TTC549 (cell line): Measurements from ENCODE around the gene PPP2R2B.
"Not testable (repeated sequence)": the region's sequence is repeated elsewhere in the genome, so short reads cannot be mapped to it uniquely, and the experiment has no call there.

ENCODE experiments used
- FAIRE-seq: peaks from 2 replicates; lab custom pipeline; 2012; peaks lifted over from hg19 to GRCh38; lab: Jason Lieb, UNC

Gene PPP2R2B

DNA sequence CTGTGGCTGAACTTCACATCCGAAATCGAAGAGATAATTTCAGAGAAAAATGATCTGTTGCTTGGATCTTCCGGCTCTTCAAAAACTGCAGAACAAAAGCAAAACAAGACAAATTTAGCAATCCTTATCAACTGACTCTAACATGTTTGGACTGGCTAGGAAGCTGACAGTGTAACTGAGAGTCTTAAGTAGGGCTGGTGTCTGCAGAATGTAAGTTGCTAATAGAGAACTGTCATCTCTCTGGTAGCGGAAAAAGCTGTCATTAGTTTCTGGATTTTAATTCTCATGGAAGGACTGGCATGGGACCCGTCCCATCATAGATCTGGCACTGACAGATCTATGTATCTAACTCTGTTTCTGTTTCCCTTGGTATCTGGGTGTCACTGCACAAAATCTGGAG is 278.2 kb downstream of the PPP2R2B start:
- FAIRE-seq, result no peak

DNA sequence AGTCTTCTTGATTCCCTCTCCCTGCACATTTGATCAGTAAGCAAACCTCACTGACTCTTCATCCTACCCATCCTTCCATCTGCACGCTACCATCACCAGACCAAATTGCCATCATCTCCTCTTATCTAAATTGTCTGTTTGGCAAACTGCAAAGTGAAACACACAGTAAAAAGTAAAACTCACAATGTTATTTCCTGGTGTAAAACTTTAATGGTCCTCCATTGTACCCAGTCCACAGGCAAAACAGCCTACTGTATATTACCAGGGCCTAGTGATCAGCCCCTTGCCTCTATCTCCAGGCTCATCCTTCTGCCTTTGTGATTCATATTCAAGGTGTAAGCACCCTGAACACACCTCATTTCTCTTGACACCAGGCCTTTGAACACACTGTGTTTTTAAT is 279.3 kb downstream of the PPP2R2B start:
- no peak for FAIRE-seq

DNA sequence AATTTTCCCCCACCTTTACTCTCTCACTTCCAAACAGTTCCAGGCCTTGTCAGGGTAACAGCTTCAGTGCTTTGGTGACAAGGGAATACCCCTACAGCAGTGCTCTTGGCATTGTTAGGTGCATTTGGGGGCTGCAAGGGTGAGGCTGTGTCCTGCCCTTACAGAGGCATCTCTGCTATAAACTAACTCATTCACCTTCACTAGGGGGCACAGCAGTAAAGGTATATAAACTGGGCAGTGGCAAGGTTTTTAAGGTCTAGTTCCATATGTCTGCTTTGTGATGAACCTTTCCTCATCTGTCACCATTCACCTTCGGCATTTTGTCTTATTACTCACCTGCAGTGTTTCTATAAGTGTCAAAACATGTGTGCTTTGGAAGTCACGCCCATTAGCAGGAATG is 283.5 kb downstream of the PPP2R2B start:
- FAIRE-seq, result no peak

DNA sequence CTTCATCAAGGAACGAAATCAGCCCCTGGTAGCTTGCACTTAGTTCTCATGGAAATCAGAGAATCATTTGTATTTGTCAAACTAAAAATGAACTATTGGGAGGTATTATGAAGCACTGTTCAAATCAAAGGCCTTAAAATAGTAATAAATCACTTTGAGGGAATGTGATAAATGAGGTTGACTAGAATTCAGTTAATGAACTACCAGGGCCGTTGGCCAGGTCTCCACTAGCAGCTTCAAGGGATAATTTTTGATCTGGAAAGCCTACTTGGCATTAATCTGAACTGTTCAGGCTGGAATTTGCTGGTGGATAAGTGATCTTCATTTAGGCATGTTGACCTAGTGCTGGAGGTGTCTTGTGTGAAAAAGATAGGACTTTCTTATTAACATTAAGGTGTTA is 286.2 kb downstream of the PPP2R2B start:
- no peak for FAIRE-seq

DNA sequence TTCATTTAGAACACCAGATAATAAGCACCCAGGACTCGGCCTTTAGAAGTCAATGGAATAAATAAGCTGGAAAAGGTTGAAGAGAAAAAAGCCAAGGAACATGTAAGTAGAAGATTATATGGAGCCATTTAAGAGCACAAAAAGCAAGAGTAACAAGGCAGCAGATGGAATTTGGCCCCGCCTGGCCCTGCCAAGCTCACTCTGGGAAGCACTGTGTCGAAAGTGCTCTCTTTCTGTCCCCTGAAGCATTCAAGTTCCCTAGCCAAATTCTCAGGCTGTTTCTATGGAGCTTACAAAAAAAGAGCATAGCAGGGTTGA is 289.6 kb downstream of the PPP2R2B start:
- no peak for FAIRE-seq

DNA sequence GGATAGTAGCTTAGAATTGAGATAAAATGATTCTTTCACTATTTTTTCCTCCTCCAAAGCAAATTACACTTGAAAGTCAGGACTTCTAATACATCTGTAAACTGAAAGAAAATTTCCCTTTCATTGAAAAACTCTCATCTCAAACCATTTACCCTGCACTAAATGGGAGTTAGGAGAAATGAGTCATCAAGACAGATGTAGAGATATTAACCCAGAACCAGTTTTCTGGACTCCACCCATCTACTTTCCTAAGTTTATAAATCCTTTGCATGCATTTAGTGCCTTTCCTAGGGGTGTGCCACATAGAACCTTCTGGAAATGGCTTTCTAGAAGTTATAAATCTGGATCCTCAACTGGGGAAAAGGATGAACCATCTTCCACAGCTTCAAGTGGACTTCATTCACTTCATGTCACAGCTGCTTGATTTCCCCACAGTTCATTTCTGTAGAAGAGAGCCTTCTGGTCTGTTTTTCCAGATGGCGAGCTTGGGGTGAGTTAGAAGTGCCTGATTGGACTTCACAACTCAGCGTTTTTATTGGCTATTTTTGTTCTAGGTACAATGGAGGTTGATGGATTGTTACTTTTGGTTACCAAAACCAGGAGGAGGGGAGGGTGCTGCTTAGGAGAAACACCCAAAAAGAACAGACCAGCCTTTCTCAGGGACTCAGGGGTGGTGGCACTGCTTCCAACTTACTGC is 290.1 kb downstream of the PPP2R2B start:
- no peak for FAIRE-seq

DNA sequence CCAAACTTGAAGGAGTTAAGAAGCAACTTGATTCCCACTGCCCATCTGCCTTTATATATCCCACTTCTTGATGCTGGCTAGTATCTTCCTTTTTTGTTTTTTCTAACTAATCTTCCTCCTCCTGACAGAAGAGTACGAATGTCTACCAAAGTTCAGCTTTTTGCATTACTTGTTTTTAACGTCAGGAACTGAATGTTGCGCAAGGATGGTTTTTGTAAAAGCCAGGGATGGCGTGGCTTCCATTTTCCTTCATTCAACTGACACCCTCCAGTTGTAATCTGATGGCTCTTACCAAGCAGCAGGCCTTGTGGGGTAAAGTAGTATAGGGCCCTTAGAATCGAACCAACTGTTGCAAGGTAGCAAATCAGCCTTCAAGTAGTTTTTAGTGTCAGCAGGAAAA is 291.8 kb downstream of the PPP2R2B start:
- no peak for FAIRE-seq

DNA sequence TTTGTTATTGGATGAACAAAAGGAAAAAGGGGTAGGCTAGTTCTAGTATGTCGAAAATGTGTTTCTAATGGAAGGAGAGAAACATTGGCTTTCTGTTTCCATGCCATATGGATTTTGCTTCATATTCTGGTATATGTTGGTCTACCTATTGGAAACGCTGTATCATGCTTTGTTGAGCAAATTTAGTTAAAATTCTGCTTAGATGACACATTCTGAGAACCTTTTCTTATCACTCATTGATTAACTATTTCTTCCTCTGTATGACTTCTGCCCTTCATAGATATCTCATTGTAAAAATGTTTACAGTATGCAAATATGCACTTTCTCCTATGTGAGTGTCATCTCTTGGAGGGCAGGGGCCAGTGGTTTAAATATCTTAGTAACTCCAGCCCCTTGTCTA is 293.8 kb downstream of the PPP2R2B start:
- no peak for FAIRE-seq

DNA sequence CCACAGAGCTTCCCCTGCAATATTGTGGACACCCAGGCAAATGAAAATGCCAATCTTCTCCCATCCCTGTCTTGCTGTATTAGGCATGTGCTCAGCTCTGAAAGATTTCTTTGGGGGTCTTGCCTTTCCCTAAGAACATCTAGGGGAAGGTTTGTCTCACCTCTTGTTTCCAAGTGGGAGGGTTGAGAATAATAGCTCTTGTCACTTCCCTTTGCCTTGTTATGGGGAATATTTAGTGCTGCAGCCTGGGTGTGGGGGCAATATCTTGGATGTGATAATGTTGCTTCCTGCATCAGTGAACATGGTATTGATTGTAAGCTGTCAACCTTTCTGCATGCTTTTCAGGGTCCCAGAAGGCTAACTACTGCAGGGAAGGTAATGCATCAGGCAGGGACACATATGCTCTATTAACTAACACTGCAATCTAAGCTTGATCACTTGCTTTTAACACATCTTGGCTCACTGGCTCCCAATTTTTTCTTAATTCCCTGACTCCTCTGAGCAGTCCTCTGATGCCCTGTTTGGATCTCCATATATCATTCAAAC is 296.4 kb downstream of the PPP2R2B start:
- FAIRE-seq, result no peak

DNA sequence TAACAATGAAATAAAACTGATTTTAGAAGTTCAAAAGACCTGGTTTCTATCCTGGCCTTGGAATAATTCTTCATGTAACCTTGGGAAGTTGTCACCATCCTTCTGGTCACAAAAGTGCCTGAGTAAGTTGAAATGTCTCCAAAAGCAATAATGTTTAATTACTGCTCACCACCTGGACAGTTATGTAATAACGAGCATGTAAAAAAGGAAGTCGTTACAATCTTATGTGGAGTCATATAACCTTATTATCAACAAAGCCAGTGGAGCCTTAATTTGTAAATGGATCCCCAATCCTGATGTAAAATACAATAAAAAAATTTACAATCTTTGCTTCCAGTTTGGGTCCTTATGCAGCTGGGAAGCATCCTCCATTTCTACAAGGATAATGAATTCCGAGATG is 298.3 kb downstream of the PPP2R2B start:
- FAIRE-seq, result no peak

DNA sequence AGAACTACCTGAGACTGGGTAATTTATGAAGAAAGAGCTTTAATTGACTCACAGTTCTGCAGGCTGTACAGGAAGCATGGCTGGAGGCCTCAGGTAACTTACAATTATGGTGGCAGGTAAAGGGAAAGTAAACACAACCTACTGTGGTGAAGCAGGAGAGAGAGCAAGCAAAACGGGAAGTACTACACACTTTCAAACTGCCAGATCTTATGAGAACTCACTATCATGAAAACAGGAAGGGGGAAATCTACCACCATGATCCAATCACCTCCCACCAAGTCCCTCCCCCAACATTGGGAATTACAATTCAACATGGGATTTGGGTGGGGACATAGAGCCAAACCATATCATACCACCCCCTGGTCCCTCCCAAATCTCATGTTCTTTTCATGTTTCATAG is 303.8 kb downstream of the PPP2R2B start:
- no peak for FAIRE-seq

DNA sequence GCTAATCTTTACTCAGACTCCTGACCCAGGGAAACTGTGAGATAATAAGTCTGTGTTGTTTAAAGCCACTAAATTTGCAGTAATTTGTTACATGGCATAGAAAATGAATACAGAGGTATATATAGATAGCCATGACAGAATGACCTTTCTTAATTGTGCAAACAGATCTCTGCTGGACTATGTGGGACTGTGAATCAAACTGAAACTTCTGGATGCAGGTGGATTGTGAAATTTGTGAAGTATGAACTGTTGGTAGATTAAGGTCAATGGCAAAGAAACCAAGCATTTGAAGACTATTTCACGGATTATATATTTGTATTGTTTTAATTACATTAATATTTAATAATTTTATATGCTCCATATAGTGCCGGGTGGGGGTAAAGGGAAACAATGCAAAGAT is 310.4 kb downstream of the PPP2R2B start:
- FAIRE-seq, result no peak

DNA sequence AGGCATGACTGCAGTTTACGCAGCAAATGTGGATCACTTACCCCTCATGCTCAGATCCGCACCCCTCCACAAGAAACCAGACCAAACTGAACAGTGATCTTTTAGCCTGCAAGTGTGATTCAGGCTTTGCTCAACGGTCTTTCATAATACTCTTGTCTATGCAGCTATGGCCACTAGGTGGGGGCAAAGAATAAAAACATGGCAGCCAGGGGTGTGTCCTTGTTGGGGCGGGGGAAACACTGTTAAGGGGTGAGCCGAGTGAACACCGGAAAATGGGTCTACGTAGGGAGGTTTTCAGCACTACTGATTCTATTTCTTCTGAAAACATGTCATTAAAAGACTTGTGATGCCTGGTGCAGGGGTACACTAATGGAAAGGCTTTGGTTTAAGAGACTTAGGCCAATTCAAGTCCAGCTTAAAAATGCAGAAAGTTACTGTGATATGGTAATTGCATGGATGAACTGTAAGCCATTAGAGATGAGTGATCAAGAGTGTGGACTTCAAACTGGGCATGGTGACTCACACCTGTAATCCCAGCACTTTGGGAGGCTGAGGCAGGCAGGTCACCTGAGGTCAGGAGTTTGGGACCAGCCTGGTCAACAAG is 312.7 kb downstream of the PPP2R2B start:
- FAIRE-seq, result no peak

DNA sequence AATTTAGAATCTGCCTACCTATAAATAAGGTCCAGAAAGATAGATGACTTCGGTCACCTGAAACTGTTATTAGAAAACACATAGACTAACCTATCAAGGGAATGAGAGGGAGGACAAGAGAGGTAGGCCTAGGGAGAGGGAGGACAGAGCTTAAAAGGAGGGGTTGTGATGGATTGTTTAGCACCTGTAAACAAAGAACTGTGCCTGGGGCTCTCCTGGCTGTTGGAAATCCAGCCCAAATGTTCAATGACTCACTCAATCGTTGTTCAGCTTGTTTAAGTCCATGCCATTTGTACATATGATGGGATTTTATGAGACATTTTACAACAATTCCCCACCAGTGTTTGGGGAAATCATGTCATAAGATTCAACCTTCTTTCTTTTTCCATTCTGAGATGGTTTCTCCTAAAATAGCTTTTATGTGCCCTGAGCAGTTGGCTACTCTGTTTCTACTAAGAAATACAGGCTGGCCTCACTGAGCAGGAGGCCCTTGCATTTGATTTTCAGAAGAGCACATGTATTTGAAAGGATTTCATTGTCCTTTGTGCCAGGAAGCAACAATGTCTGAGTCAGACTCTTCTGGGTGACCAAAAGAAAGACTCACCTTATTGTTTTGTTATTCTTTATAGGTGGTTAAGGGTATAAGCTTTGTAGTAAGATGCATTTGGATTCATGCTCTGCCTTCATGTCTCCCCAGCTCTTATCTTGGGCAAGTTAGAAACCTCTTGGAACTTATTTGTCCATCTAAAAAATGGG is 314.4 kb downstream of the PPP2R2B start:
- FAIRE-seq, result no peak

DNA sequence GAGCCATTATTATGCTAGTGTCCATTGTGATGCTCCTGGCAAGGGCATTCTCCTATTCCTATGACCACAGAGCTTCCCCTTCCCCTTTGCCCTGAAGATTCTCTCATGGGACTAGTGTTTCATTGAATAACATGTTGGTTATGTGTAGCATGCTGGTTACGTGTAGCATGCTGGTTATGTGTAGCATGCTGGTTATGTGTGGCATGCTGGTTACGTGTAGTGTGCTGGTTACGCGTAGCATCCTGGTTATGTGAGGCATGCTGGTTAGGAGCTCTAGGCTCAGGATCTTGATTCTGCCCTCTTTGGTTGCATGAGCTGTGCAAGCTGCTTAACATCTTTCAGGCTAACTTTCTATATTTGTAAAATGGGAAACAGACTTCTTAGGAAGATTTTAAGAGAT is 316.1 kb downstream of the PPP2R2B start:
- FAIRE-seq, result no peak

DNA sequence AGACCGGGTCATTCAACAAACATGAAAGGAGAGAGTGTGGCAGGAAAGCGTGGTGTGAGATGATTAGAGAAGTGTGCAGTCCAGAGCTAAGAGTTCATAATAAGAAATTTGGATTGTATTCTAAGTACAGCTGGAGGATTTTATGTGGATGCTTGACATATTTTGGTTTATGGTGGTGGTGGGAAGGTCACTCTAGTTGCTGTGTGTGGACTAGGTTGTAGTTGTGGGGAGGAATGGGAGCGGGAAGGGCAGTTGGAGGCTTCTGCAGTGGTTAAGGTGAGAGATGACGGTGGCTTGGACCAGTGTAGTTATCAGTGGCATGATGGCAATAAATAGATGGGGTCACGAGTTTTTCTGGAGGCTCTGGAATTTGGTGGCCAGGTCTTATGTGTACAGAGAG is 316.8 kb downstream of the PPP2R2B start:
- FAIRE-seq, result no peak

DNA sequence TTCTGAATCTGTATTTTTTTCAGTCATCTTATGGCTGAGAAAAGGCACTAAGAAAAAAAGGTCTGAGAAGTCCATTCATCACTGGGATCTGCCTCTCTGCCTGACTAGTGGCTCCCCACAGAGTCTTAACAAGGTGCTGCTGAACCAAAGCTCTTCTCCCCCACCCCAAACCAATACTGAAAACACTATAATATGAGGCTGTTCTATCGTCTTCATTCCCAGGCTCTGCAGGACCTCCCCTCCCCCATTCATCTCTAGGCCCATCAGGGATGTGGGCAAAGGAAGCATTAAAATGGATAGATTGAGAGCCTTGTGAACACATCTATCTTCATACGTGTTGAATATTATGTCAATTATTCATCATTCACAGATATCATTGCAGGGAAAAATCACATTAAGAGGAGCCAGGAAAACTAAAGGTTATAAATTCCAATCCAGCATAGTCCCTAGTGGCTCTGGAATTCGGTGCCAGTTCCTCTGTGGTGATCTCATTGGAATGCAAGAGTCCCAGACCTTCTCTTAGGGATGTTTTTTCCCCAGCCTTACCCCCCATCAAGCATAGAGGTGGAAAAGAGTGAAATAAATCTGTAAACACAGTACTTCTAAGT is 318.2 kb downstream of the PPP2R2B start:
- FAIRE-seq, result no peak

DNA sequence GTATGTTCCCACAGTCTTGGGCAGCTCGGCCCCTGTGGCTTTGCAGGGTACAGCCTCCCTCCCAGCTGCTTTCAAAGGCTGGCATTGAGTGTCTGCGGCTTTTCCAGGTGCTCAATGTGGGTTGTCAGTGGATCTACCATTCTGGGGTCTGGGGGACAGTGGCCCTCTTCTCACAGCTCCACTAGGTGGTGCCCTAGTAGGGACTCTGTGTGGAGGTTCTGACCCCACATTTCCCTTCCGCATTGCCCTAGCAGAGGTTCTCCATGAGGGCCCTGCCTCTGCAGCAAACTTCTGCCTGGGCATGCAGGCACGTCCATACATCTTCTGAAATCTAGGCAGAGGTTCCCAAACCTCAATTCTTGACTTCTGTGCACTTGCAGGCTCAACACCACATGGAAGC is 321.7 kb downstream of the PPP2R2B start:
- FAIRE-seq, result not testable (repeated sequence)

DNA sequence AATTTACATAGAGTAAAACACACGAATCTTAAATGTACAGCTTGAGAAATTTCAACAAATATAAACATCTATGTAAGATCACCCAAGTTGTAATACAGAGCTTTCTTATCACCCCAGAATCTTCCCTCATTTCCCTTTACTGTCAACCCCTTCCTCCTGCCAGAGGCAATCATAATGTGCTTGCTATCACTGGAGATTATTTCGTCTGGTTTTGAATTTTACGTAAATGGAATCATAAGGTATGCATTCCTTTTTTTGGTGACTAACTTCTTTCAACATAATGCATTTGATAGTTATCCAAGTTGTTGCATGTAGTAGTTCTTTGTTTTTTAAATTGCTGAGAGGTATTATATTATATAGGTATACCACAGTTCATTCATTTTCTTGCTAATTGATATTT is 325.1 kb downstream of the PPP2R2B start:
- no peak for FAIRE-seq

DNA sequence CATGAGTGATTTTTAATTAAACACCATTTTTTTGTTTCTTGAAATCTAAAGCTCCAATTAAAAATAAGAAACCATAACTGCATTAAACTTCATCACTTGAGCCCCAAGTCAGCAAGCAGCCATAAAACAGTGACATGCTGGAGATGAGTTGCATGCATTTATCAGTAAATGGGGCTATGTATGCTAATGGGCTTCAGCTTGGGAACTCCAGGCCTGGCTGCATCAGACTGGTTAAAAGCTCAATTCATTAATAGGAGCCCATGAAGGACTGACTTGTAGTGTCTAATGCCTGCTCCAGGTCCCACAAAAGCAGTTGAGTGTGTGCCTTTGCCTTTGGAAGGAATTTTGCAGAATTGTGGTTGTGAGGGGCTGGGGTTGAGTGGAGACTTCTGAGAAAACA is 328.9 kb downstream of the PPP2R2B start:
- FAIRE-seq, result no peak

DNA sequence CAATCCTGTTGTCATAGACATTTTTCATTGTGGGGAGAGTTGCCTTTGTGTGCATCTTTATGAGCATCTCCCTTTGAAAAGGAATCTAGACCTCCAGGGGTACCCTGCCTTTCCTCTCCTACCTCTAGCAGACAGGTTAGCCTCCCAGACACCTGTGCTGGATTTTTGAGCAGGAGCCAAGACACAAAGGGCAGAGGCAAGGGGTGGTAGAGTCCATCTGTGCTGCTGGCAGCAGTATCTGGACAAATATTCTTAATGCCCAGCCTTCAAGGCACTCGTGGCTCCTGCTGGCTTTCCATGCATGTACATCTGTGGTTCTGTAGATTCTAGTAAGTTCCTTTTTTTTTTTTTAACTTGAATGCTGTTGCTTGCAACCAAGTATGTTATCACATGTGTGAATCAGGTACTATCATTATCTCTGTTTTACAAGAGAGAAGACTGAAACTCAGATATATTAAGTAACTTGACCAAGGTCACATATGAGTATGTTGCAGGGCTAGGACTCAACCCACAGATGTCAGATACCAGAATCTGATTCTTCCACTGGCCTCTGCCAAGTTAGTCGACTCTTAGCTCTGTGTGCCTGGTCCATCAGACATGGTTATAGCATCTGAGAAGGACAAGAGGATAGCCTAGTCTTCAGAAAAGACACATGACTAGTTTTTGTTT is 329.6 kb downstream of the PPP2R2B start:
- FAIRE-seq, result no peak

DNA sequence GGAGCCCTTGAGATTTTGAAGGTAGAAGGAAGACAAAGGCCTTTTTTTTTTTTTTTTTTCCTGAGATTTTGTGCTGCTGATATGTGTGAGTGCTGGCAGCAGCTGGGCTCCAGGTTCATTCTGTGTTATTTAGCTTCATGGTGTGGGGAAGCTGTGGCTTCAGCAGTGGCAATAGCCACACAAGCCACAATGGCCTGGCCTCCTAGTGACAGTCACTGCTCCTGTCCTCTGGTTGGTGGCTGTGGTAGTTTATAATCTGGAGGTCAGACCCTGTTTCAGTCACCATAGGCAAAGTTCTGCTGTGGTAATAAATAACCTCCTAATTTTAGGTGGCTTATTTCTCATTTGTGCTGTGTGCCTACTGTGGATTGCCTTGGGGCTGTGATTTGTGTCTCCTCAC is 334.3 kb downstream of the PPP2R2B start:
- no peak for FAIRE-seq
